K562 (cell line): ENCODE data around the gene CMTM5.
A peak's percentile ranks its signal among the peaks of the same experiment; 100 is the strongest.

Source experiments
- CREM ChIP-seq: IDR thresholded peaks from 2 replicates; pipeline ENCODE4 v1.6.1; 2014; ENCODE audit warnings: antibody characterized with exemption, low read depth
- CTCF ChIP-seq, 3 experiments: IDR thresholded peaks in 2 of 3; conservative IDR thresholded peaks in 1 of 3; 2 replicates each; pipeline ENCODE4 v1.5.1; 2011 to 2012; ENCODE audit warnings: low read length in 3 of 3, mild to moderate bottlenecking in 3 of 3, control low read depth in 2 of 3, improper control_type of control experiment in 1 of 3, inconsistent platforms in 1 of 3, low read depth in 1 of 3, mixed read lengths in 1 of 3, moderate library complexity in 1 of 3; ENCODE audit not compliant: insufficient read depth in 2 of 3
- E2F4 ChIP-seq: sonication (generic); formaldehyde crosslinking; IDR thresholded peaks from 2 replicates; pipeline ENCODE4 v1.8.0; 2022; ENCODE audit warnings: mild to moderate bottlenecking, low read depth, missing genetic modification reagents
- ZBTB8A ChIP-seq: fragments of 450-650 bp; IDR thresholded peaks from 2 replicates; pipeline ENCODE4 v1.6.1; 2018; ENCODE audit warnings: mild to moderate bottlenecking, moderate library complexity; ENCODE audit not compliant: partially characterized antibody

- 0 out of 6 replicates have a peak, but pooled peaks of 1 of the 3 experiments have one; percentile 19 for TF ChIP-seq CTCF (IDR thresholded peaks at IDR 0.05 in 2 of 3, conservative IDR thresholded peaks at IDR 0.05 in 1 of 3; ENCODE audit: insufficient read depth in 2 of 3, low read depth in 1 of 3, low read length in 3 of 3)
- TF ChIP-seq CREM = no peak
- no peak for TF ChIP-seq ZBTB8A
- TF ChIP-seq E2F4 = no peak
Measured at GRCh38 chr14:23344481-23344880, 32.4 kb upstream of the CMTM5 start.
